Liver (tissue), 9 donors: Measurements from ENCODE around the gene PHF12. TPM values are rescaled to one million over a fixed set of nuclear protein-coding genes. Genes with fewer than 3 reads are reported as not detected.

Experiments used
- DNase-seq: peaks from one replicate; pipeline ENCODE4 v3.0.0-alpha.2; 2017; ENCODE audit warnings: low spot score
- H3K27ac ChIP-seq, 2 donors: one replicate each; pipeline ENCODE4 v1.7.0; 2013; ENCODE audit warnings: inconsistent platforms in 2 of 2, low read length in 2 of 2, control low read depth in 1 of 2, low read depth in 1 of 2, mild to moderate bottlenecking in 1 of 2
- H3K27me3 ChIP-seq, 4 donors: one replicate each; pipeline versions ENCODE4 v1.6.1 to v1.7.0; 2013; ENCODE audit warnings: low read length in 3 of 4, inconsistent platforms in 1 of 4, mild to moderate bottlenecking in 1 of 4, moderate library complexity in 1 of 4; ENCODE audit not compliant: control insufficient read depth in 4 of 4, insufficient read depth in 4 of 4
- H3K36me3 ChIP-seq, 4 donors: one replicate each; pipeline versions ENCODE4 v1.6.1 to v1.7.0; 2013; ENCODE audit warnings: low read length in 3 of 4, mild to moderate bottlenecking in 3 of 4, low read depth in 1 of 4, moderate library complexity in 1 of 4; ENCODE audit not compliant: control insufficient read depth in 4 of 4, insufficient read depth in 3 of 4
- H3K4me1 ChIP-seq, 4 donors: one replicate each; pipeline versions ENCODE4 v1.6.1 to v1.7.0; 2013; ENCODE audit warnings: low read length in 3 of 4, mild to moderate bottlenecking in 3 of 4, moderate library complexity in 1 of 4; ENCODE audit not compliant: control insufficient read depth in 4 of 4, insufficient read depth in 4 of 4
- H3K4me3 ChIP-seq, 3 donors: one replicate each; pipeline versions ENCODE4 v1.6.1 to v1.7.0; 2013; ENCODE audit warnings: low read length in 3 of 3, control low read depth in 1 of 3, low read depth in 1 of 3, mild to moderate bottlenecking in 1 of 3
- H3K9ac ChIP-seq, 2 donors: one replicate each; pipeline ENCODE4 v1.7.0; 2013; ENCODE audit warnings: low read length in 2 of 2, mild to moderate bottlenecking in 2 of 2, moderate library complexity in 2 of 2, control low read depth in 1 of 2, low read depth in 1 of 2
- H3K9me3 ChIP-seq, 4 donors: one replicate each; pipeline versions ENCODE4 v1.6.1 to v1.7.0; 2013; ENCODE audit warnings: low read length in 3 of 4; ENCODE audit not compliant: control insufficient read depth in 4 of 4
- EGR1 ChIP-seq, 2 donors: IDR thresholded peaks; 2 replicates each; pipeline ENCODE4 v1.6.1; 2016 to 2018; ENCODE audit warnings: antibody characterized with exemption in 2 of 2, low read depth in 2 of 2
- FOXA1 ChIP-seq: IDR thresholded peaks from 2 replicates; pipeline ENCODE4 v1.6.1; 2016; ENCODE audit warnings: antibody characterized with exemption
- FOXA2 ChIP-seq: IDR thresholded peaks from 2 replicates; pipeline ENCODE4 v1.6.1; 2016; ENCODE audit warnings: antibody characterized with exemption
- GABPA ChIP-seq, 2 donors: IDR thresholded peaks in 1 of 2; conservative IDR thresholded peaks in 1 of 2; 2 replicates each; pipeline ENCODE4 v1.6.1; 2016; ENCODE audit warnings: antibody characterized with exemption in 2 of 2, mild to moderate bottlenecking in 1 of 2, moderate library complexity in 1 of 2
- HNF4A ChIP-seq, 2 donors: conservative IDR thresholded peaks; 2 replicates each; pipeline ENCODE4 v1.6.1; 2016; ENCODE audit warnings: antibody characterized with exemption in 2 of 2, mild to moderate bottlenecking in 2 of 2
- JUND ChIP-seq, 2 donors: IDR thresholded peaks; 2 replicates each; pipeline ENCODE4 v1.6.1; 2016; ENCODE audit warnings: antibody characterized with exemption in 2 of 2
- NR2F2 ChIP-seq: IDR thresholded peaks from 2 replicates; pipeline ENCODE4 v1.6.1; 2016; ENCODE audit warnings: antibody characterized with exemption
- RAD21 ChIP-seq, 2 donors: IDR thresholded peaks; 2 replicates each; pipeline ENCODE4 v1.6.1; 2016; ENCODE audit warnings: antibody characterized with exemption in 2 of 2, mild to moderate bottlenecking in 2 of 2
- SP1 ChIP-seq: IDR thresholded peaks from 2 replicates; pipeline ENCODE4 v1.6.1; 2018; ENCODE audit warnings: antibody characterized with exemption, mild to moderate bottlenecking
- TAF1 ChIP-seq: conservative IDR thresholded peaks from 2 replicates; pipeline ENCODE4 v1.6.1; 2016; ENCODE audit warnings: antibody characterized with exemption, mild to moderate bottlenecking
- YY1 ChIP-seq: IDR thresholded peaks from 2 replicates; pipeline ENCODE4 v1.6.1; 2016; ENCODE audit warnings: antibody characterized with exemption, mild to moderate bottlenecking
- whole genome bisulfite sequencing: extraction: QIAGEN DNeasy Blood & Tissue Kit; methylation state at CpG from one replicate; pipeline ENCODE4 v1.1.7; 2013; 5-methylcytosine and 5-hydroxymethylcytosine counted together
- polyA plus RNA-seq, 2 donors: library from polyadenylated mRNA; stranded (reverse) in 1 of 2; unstranded in 1 of 2; fragments of 200-250 nt in 1 of 2; fragments of >200 nt in 1 of 2; fragmentation: Nextera tagmentation in 1 of 2; extraction: Ambion mirVana in 1 of 2; gene quantifications; one replicate each; pipeline versions ENCODE4 v1.2.1 to v1.2.3, GENCODE V29; 2013 to 2015
- total RNA-seq, 2 donors: library from RNA; depleted of rRNA; stranded (reverse); fragments of >200 nt; gene quantifications; one replicate each; pipeline ENCODE4 v1.2.3, GENCODE V29; 2014
- TF ChIP-seq, protein P1 (sequence below): IDR thresholded peaks from 2 replicates; pipeline ENCODE4 v1.6.1; 2016; ENCODE audit warnings: antibody characterized with exemption
- TF ChIP-seq, protein P2 (sequence below): IDR thresholded peaks from 2 replicates; pipeline ENCODE4 v1.6.1; 2016; ENCODE audit warnings: antibody characterized with exemption
- TF ChIP-seq, protein P3 (sequence below): IDR thresholded peaks from 2 replicates; pipeline ENCODE4 v1.6.1; 2016; ENCODE audit warnings: antibody characterized with exemption
- TF ChIP-seq, protein P4 (sequence below): IDR thresholded peaks from 2 replicates; pipeline ENCODE4 v1.6.1; 2016; ENCODE audit warnings: antibody characterized with exemption, mild to moderate bottlenecking
- donor health status: healthy.
- donor health status: healthy.
- donor health status: healthy.
- donor health status: healthy.
- donor health status: healthy.

The PHF12 gene
- total and polyA plus RNA-seq, 4 donors = 4.3 to 21.3 (median 11.7) TPM

DNA sequence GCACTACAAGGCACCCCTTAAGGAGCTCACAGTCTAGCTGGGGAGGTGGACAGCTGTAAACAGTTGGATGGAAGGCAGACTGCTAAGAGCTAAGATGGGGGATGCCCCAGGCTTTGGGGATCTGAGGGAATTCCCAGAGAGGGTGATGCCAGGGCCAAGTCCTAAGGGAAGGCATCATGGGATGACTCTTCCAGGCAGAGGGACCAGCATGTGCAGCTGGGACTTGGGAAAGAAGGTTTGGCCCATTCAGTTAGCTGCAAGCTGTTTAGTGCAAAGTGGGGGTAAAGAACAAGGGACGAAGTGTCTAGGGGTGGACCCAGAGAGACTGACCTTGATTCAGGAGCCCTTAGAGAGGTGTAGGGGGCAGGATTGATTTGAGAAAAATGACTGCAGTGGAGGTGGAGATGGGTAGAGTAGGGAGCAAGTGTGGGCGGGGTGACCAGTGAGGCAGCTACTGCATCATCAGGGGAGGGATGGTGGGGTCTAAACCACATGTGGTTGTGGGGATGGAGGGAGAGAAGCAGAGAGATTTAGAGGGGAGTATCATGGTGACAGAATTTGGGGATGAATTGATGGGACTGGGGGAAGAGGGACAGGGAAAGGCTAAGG is 27.1 kb upstream of the PHF12 start:
- WGBS = 95% methylated on average over 2 of the region's 2 CpGs
- H3K9ac ChIP-seq = no peak overlapping the region
- no peaks in the 10 kb centered on the region for H3K27me3 ChIP-seq
- no peak overlapping the region for H3K4me3 ChIP-seq
- no peak for DNase-seq
- H3K4me1 ChIP-seq = peaks cover 0 to 18% (median 8%) of the 10 kb centered on the region in 4 donors
- no peak overlapping the region for H3K27ac ChIP-seq
- no peak for TF ChIP-seq TAF1
- H3K9me3 ChIP-seq = no peaks in the 10 kb centered on the region
- H3K36me3 ChIP-seq = no peaks in the 10 kb centered on the region

DNA sequence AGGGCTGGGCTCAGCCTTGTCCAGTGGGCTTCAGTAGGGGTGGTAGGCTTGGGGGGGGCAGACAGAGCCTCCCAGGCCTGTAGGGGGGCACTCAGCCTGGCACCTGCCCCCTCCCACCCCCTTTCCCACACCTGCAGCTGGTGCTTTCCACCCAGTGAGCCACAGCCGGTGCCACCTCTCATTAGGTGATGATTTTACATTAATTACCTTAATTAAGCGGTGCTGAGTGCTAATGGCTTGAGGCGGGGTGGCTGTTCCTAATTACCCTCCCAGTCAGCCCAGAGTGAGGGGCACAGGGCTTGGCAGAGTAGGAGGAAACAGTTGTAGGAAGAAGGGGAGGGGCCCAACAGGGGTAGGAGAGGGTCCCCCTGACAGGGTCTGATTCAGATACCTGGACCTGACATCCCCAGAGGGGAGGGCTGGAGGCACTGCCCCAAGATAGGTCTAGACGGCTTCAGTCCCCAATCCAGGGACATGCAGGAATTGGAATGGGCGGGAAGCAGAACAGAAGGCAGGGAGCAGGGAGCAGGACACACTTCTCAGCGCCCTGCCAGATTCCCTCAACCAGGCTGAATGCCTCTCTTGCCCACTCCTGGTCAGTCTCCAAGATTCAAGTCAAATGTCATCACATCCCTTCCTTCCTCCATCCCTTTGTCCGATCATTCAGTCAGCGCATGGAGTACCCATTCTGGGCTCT is 26.5 kb upstream of the PHF12 start:
- Histone ChIP-seq H3K36me3 (no peaks in the 10 kb centered on the region), H3K4me3 (no peak overlapping the region), H3K9me3 (no peaks in the 10 kb centered on the region), H3K27me3 (no peaks in the 10 kb centered on the region), H3K27ac (no peak overlapping the region), H3K9ac (no peak overlapping the region), H3K4me1 (peaks cover 0 to 17% (median 8%) of the 10 kb centered on the region in 4 donors)
- 89% methylated on average over 8 of the region's 8 CpGs for WGBS
- no peak for DNase-seq
- TF ChIP-seq EGR1 (IDR thresholded peaks at IDR 0.05; ENCODE audit: low read depth in 2 of 2) = no peak
- TF ChIP-seq, protein P1, sequence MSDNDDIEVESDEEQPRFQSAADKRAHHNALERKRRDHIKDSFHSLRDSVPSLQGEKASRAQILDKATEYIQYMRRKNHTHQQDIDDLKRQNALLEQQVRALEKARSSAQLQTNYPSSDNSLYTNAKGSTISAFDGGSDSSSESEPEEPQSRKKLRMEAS = no peak
- TF ChIP-seq, protein P2, sequence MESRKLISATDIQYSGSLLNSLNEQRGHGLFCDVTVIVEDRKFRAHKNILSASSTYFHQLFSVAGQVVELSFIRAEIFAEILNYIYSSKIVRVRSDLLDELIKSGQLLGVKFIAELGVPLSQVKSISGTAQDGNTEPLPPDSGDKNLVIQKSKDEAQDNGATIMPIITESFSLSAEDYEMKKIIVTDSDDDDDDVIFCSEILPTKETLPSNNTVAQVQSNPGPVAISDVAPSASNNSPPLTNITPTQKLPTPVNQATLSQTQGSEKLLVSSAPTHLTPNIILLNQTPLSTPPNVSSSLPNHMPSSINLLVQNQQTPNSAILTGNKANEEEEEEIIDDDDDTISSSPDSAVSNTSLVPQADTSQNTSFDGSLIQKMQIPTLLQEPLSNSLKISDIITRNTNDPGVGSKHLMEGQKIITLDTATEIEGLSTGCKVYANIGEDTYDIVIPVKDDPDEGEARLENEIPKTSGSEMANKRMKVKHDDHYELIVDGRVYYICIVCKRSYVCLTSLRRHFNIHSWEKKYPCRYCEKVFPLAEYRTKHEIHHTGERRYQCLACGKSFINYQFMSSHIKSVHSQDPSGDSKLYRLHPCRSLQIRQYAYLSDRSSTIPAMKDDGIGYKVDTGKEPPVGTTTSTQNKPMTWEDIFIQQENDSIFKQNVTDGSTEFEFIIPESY = no peak

DNA sequence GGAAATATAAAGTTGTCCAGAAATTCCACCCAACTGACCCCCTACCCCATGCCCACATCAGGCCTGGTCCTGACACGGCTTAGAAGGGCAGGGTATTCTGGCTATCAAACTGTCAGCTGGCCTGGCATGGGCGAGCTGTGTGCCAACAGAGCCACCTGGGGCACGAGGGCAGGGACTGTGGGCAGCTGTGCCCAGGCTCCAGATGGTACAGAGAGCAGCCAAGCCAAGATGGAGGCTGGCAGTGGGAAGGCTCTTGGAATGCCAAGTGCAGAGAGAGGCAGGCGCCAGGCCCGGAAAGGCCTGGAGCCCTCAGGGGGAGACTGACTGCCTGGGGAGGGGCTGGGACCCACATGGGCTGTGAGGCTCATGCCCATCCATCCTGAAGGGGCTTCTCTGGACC is 24.3 kb upstream of the PHF12 start:
- Histone ChIP-seq H3K36me3 (no peaks in the 10 kb centered on the region), H3K4me3 (no peak overlapping the region), H3K9ac (no peak overlapping the region), H3K4me1 (peaks cover 1 to 25% (median 17%) of the 10 kb centered on the region in 4 donors), H3K9me3 (no peaks in the 10 kb centered on the region), H3K27ac (no peak overlapping the region), H3K27me3 (no peaks in the 10 kb centered on the region)
- TF ChIP-seq JUND (IDR thresholded peaks at IDR 0.05) (no peak), FOXA2 (no peak), RAD21 (IDR thresholded peaks at IDR 0.05) (no peak), YY1 (no peak), HNF4A (conservative IDR thresholded peaks at IDR 0.05) (no peak), NR2F2 (no peak), FOXA1 (no peak), SP1 (no peak), TAF1 (no peak), GABPA (IDR thresholded peaks at IDR 0.05 in 1 of 2, conservative IDR thresholded peaks at IDR 0.05 in 1 of 2) (no peak)
- TF ChIP-seq, protein P1 = no peak
- TF ChIP-seq, protein P3, sequence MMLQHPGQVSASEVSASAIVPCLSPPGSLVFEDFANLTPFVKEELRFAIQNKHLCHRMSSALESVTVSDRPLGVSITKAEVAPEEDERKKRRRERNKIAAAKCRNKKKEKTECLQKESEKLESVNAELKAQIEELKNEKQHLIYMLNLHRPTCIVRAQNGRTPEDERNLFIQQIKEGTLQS = no peak
- TF ChIP-seq, protein P2 = no peak
- TF ChIP-seq, protein P4, sequence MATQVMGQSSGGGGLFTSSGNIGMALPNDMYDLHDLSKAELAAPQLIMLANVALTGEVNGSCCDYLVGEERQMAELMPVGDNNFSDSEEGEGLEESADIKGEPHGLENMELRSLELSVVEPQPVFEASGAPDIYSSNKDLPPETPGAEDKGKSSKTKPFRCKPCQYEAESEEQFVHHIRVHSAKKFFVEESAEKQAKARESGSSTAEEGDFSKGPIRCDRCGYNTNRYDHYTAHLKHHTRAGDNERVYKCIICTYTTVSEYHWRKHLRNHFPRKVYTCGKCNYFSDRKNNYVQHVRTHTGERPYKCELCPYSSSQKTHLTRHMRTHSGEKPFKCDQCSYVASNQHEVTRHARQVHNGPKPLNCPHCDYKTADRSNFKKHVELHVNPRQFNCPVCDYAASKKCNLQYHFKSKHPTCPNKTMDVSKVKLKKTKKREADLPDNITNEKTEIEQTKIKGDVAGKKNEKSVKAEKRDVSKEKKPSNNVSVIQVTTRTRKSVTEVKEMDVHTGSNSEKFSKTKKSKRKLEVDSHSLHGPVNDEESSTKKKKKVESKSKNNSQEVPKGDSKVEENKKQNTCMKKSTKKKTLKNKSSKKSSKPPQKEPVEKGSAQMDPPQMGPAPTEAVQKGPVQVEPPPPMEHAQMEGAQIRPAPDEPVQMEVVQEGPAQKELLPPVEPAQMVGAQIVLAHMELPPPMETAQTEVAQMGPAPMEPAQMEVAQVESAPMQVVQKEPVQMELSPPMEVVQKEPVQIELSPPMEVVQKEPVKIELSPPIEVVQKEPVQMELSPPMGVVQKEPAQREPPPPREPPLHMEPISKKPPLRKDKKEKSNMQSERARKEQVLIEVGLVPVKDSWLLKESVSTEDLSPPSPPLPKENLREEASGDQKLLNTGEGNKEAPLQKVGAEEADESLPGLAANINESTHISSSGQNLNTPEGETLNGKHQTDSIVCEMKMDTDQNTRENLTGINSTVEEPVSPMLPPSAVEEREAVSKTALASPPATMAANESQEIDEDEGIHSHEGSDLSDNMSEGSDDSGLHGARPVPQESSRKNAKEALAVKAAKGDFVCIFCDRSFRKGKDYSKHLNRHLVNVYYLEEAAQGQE = no peak
- 78% methylated on average over 5 of the region's 5 CpGs for WGBS
- no peak for DNase-seq
